Stimulated activated CD8-positive, alpha-beta memory T cell treated with anti-CD3 and anti-CD28 coated beads, Interleukin-15, amount 100 ng/mL, for 1 hour (primary cell): ENCODE results near the gene USP36.
"Not testable (repeated sequence)": the region's sequence is repeated elsewhere in the genome, so short reads cannot be mapped to it uniquely, and the experiment has no call there.

Source experiments
- DNase-seq: peaks from one replicate; pipeline ENCODE4 v3.0.0-alpha.2; 2020; ENCODE audit warnings: low read depth

Gene USP36

GRCh38 chr17:78872486-78872885 lies 31.9 kb upstream of the USP36 start:
- no peak for DNase-seq

- no peak for DNase-seq
Observed at GRCh38 chr17:78870621-78871020, 30.0 kb upstream of the USP36 start.

DNA sequence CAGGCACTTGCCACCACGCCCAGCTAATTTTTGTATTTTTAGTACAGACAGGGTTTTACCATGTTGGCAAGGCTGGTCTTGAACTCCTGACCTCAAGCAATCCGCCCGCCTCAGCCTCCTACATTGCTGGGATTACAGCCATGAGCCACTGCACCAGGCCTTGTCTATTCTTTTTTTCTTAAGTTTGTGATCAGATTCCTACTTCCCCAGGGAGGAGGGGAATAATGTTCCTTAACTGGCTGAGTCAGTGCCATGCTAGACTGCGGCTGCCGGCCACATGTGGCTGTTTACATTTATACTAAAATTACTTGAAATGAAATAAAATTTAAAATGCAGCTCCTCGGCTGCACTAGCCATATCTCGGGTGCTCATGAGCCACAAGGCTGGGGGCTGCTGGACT lies 27.8 kb upstream of the USP36 start:
- no peak for DNase-seq

DNA sequence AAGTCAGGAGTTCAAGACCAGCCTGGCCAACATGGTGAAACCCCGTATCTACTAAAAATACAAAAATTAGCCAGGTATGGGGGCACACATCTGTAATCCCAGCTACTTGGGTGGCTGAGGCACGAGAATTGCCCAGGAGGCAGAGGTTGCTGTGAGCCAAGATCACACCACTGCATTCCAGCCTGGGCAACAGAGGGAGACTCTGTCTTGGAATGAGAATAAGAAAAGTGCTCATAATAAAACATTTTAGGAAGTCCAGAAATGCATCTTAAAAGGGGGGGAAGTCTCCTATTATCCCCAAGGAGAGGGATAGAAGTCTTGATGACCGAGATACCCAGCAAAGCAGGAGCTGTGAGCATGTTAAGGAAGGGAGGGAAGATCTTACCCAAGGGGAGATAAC lies 26.4 kb upstream of the USP36 start:
- not testable (repeated sequence) for DNase-seq

DNA sequence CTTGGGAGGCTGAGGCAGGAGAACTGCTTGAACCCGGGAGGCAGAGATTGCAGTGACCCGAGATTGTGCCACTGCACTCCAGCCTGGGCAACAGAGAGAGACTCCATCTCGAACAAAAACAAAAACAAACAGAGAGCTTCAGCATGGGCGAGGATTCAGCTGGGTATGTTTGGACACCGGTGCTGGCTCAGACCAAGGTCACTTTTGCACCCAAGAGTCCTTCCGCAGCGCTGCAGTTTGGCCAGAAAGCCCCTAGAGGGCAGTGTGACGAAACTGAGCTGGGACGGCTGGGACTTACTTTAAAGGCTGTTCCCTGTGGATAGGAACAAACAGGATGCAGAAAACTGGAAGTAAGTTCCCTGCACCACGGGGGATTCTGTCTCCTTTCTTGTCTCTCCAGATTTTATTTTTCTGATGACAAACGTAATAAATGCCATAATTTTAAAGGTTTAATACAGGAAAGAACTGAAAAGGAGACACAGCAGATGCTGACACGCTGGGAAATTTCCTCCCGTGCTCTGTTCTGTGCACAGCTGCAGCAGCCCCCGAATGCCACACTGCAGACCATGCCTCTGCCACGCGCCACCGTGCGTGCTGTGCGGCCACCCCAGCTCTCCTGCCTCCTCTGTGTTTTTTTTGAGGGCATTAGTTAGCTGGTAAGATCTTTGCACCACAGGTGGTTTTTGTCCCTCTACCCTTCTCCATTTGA lies 25.2 kb upstream of the USP36 start:
- DNase-seq, result peak; percentile 39

GRCh38 chr17:78864117-78864516 lies 23.5 kb upstream of the USP36 start:
- DNase-seq, result no peak

- no peak for DNase-seq
Observed at GRCh38 chr17:78862073-78863023, 21.7 kb upstream of the USP36 start.

DNA sequence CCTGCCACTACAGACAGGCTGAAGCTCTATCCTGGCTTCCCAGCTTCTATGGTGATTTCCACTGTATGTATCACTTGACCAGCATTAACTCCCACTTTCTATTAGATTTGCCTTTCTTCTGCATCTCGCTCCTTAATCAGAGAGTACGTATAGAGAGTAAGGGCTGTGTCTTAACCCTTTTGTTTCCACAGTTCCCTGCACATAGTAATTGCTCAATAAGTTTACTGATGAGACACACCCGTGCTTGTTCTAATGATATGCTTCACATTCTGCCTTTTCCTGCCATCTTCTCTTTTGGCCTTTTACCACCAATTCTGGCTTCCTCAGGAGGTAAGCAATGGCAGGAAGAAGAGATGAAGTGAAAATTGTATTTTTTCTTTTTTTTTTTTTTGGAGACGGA lies 20.6 kb upstream of the USP36 start:
- DNase-seq, result no peak

- no peak for DNase-seq
Observed at GRCh38 chr17:78859051-78859450, 18.4 kb upstream of the USP36 start.

DNA sequence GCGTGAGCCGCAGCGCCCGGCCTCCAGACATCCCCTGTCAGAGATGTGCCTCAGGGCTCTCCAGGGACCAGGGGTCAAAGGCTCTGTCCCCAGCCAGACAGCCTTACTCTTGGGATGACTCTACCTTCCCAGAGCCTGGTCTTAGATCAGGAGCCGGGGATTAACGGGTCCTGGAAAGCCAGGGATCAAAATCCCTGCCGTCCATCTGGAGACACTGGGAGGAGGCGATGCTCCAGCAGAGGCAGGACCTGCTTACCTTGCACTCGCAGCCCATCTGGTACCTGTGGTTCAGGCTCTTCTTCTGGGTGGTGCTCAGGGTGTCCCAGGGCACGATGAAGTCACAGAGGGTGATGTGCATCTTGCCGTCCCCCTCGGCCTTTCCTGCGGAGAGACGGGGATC lies 16.7 kb upstream of the USP36 start:
- DNase-seq, result no peak

DNA sequence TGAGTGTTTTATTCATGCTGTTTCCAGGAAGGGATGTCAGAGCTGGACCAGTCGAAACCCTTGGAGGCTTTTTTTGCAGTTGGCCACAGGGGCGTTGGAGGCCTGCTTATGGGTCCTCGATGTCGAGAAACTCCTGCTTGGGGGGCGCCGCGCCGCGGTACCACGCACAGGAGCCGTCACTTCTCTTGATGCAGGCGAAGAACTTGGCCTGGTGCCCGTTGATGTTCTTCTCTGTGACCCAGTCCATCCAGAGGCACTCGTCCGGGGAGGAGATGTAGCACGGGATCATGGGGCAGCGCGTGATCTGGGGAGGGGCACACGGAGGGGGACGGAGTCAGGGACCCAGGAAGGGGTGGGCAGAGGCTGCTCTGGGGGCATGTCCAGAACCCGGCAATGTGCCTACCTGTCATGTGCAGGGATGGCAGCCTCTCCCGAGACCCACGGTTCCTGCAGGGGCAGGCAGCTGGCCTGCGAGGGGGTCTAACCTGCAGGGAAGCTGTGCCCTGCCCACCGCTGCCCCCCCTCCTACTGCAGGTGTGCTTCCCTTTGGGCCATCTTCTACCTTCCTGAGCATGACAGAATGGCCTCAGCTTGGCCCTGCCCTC lies 15.0 kb upstream of the USP36 start:
- DNase-seq, result no peak

DNA sequence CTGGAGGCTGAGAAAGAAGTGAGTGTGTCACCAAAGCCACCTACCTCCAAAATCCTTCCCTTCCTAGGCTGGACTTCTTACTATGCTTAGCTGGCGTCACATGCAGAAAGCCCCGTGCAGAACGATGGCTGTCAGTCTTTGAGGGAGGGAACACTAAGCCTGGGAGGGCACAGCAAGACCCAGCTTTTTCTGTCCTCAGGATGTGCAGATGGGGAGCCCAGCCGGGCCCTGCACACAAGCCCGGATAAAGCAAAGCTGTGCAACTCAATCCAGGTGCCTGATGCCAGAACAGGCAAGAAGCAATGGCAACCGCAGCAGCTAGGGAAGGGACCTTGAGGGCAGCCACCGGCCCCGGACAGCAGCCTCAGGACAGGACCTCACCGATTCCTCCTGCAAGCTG lies 13.9 kb upstream of the USP36 start:
- no peak for DNase-seq

- DNase-seq, result no peak
Observed at GRCh38 chr17:78853926-78854394, 13.3 kb upstream of the USP36 start.

DNA sequence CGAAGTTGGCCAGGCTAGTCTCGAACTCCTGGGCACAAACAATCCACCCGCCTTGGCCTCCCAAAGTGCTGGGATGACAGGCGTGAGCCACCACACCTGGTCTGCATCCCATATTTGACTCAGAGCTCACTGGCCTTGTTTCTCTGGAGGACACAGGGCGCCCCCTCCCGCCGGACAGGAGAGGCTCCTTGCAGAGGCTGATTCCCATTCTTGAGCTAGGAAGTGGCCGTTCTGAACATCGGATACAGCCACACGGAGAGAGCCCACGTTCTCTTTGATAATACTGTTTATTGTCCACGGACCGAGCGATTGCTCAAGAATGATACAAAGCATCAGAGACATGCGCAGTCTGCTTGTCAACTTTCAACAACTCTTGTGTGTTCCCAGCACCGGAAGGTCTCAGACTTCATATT lies 12.1 kb upstream of the USP36 start:
- DNase-seq, result no peak

- DNase-seq, result no peak
Observed at GRCh38 chr17:78849026-78849425, 8.4 kb upstream of the USP36 start.

- no peak for DNase-seq
Observed at GRCh38 chr17:78847052-78847451, 6.4 kb upstream of the USP36 start.

- DNase-seq, result no peak
Observed at GRCh38 chr17:78844301-78845005, 3.8 kb upstream of the USP36 start.

DNA sequence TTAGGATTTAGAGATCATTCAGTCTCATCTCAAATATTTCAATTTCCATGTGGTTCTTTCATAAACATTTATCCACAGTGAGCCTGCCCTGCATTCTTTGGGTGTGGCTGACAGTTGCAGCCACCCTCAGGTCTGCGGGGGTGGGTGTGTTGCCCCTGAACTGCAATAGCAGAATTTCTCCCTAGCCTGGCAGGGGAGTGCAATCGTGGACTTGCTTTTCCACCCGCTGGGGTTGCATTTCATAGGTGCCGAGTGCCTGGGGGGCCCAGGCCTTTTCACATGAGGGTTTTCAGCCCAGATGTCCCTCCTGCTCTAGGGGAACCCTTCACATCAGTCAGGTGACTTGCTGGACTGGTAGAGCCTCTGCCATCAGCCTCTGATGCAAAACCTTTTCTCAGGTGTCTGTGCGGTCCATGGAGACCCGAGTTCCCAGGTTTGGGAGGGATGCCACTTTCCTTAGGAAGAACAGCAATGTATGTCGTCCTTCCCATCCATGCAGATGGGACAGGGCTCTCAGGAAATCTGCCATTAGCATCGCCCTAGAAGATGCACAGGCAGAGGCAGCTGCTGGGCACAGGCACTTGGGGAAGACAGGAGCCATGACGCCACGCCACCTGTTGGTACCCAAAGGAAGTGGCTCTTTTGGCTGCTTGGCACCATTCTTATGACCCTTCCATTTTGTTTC lies 2.4 kb upstream of the USP36 start:
- DNase-seq, result peak; percentile 27

- DNase-seq, result no peak
Observed at GRCh38 chr17:78840530-78840779, 159 bp downstream of the USP36 start.

GRCh38 chr17:78839762-78840529 lies 668 bp downstream of the USP36 start:
- peak; percentile 14 for DNase-seq

- no peak for DNase-seq
Observed at GRCh38 chr17:78839235-78839761, 1.3 kb downstream of the USP36 start.
